ENCODE results near the gene CDADC1.

CDADC1 gene

GRCh38 chr13:49297338-49297737 lies 49.6 kb downstream of the CDADC1 start:
- DNase-seq: no peak

GRCh38 chr13:49298416-49298815 lies 50.7 kb downstream of the CDADC1 start:
- DNase-seq: no peak

- no peak for DNase-seq
Measured at GRCh38 chr13:49298903-49299605, 51.3 kb downstream of the CDADC1 start.

- no peak for DNase-seq
Measured at GRCh38 chr13:49300276-49300675, 52.6 kb downstream of the CDADC1 start.

GRCh38 chr13:49300739-49301589 lies 53.2 kb downstream of the CDADC1 start:
- peak; percentile 79 for DNase-seq

- no peak for DNase-seq
Measured at GRCh38 chr13:49302222-49302621, 54.5 kb downstream of the CDADC1 start.

GRCh38 chr13:49302817-49303216 lies 55.1 kb downstream of the CDADC1 start:
- DNase-seq: peak; percentile 9

GRCh38 chr13:49303533-49304252 lies 56.0 kb downstream of the CDADC1 start:
- DNase-seq: no peak

GRCh38 chr13:49304356-49304755 lies 56.6 kb downstream of the CDADC1 start:
- no peak for DNase-seq

GRCh38 chr13:49304763-49305700 lies 57.3 kb downstream of the CDADC1 start:
- peak; percentile 86 for DNase-seq

GRCh38 chr13:49305792-49306425 lies 58.2 kb downstream of the CDADC1 start:
- DNase-seq: peak; percentile 46

- DNase-seq: no peak
Measured at GRCh38 chr13:49307365-49307764, 59.6 kb downstream of the CDADC1 start.

- no peak for DNase-seq
Measured at GRCh38 chr13:49308097-49308875, 60.6 kb downstream of the CDADC1 start.

GRCh38 chr13:49308921-49309408 lies 61.2 kb downstream of the CDADC1 start:
- DNase-seq: no peak

- DNase-seq: no peak
Measured at GRCh38 chr13:49310251-49310650, 62.5 kb downstream of the CDADC1 start.

- no peak for DNase-seq
Measured at GRCh38 chr13:49311816-49312215, 64.1 kb downstream of the CDADC1 start.

- no peak for DNase-seq
Measured at GRCh38 chr13:49314344-49314882, 66.7 kb downstream of the CDADC1 start.

GRCh38 chr13:49315036-49315565 lies 67.4 kb downstream of the CDADC1 start:
- DNase-seq: no peak

- DNase-seq: no peak
Measured at GRCh38 chr13:49315756-49316482, 68.2 kb downstream of the CDADC1 start.

- no peak for DNase-seq
Measured at GRCh38 chr13:49319551-49319950, 71.8 kb downstream of the CDADC1 start.

All from NCI-H69 (cell line).